Thymus (tissue), 11 donors: Measurements from ENCODE around the gene NABP2. TPM values are rescaled to one million over a fixed set of nuclear protein-coding genes. Genes with fewer than 3 reads are reported as not detected.

ENCODE experiments used
- DNase-seq, 9 donors: peaks; one replicate each; pipeline ENCODE4 v3.0.0-alpha.2; 2013; ENCODE audit warnings: low spot score in 9 of 9, low read depth in 6 of 9, missing footprints in 1 of 9
- H3K27ac ChIP-seq, 2 donors: one replicate each; pipeline ENCODE4 v1.5.1; 2013; ENCODE audit warnings: control low read depth in 1 of 2, low read depth in 1 of 2, low read length in 1 of 2, mild to moderate bottlenecking in 1 of 2, moderate library complexity in 1 of 2
- H3K27me3 ChIP-seq, 2 donors: one replicate each; pipeline ENCODE4 v1.5.1; 2013; ENCODE audit warnings: low read length in 1 of 2; ENCODE audit not compliant: control insufficient read depth in 2 of 2, insufficient read depth in 1 of 2
- H3K36me3 ChIP-seq, 2 donors: one replicate each; pipeline ENCODE4 v1.5.1; 2013; ENCODE audit warnings: low read length in 1 of 2, mild to moderate bottlenecking in 1 of 2, moderate library complexity in 1 of 2; ENCODE audit not compliant: control insufficient read depth in 2 of 2, insufficient read depth in 2 of 2
- H3K4me1 ChIP-seq, 2 donors: one replicate each; pipeline ENCODE4 v1.5.1; 2013; ENCODE audit warnings: low read length in 2 of 2; ENCODE audit not compliant: control insufficient read depth in 2 of 2, insufficient read depth in 2 of 2
- H3K4me3 ChIP-seq, 2 donors: one replicate each; pipeline ENCODE4 v1.5.1; 2013; ENCODE audit warnings: low read length in 2 of 2, control low read depth in 1 of 2, mild to moderate bottlenecking in 1 of 2
- H3K9me3 ChIP-seq, 2 donors: one replicate each; pipeline ENCODE4 v1.5.1; 2013; ENCODE audit warnings: low read length in 1 of 2, mild to moderate bottlenecking in 1 of 2; ENCODE audit not compliant: control insufficient read depth in 2 of 2, insufficient read depth in 1 of 2
- WGBS: extraction: QIAGEN DNeasy Blood & Tissue Kit; methylation state at CpG from one replicate; pipeline ENCODE4 v1.1.7; 2013; 5-methylcytosine and 5-hydroxymethylcytosine counted together
- polyA plus RNA-seq: library from polyadenylated mRNA; stranded (reverse); fragments of 200-250 nt; gene quantifications from one replicate; pipeline ENCODE4 v1.2.3, GENCODE V29; 2013
- total RNA-seq: library from RNA; stranded (reverse); fragments of 120-200 nt; gene quantifications from one replicate; pipeline ENCODE4 v1.2.4, GENCODE V29; 2013
- donor health status: healthy.

Gene NABP2
- total and polyA plus RNA-seq, 2 donors, result 16.0 to 21.6 TPM

- peak within 1 kb of the TSS; percentile 87 to 98 for H3K27ac ChIP-seq
- H3K4me1 ChIP-seq, result peaks cover 14 to 38% of the 10 kb centered on the region in 2 donors
- no peaks in the 10 kb centered on the region for H3K27me3 ChIP-seq
- DNase-seq, result peak; percentile 84 to 98 (median 90)
- under 1% methylated on average over 42 of the region's 42 CpGs for WGBS
- H3K4me3 ChIP-seq, result peak within 1 kb of the TSS; percentile 74 to 95
- peaks cover 0 to 6% of the 10 kb centered on the region in 2 donors for H3K9me3 ChIP-seq
- no peaks in the 10 kb centered on the region for H3K36me3 ChIP-seq
Measured at GRCh38 chr12:56221757-56222530, 2.2 kb upstream of the NABP2 start, which contains the start of gene RNF41. TSS of gene RNF41 (minus strand) at chr12:56221922. CDS start at chr12:56214047, 7,875 bp downstream.

GRCh38 chr12:56222531-56222895 lies 1.6 kb upstream of the NABP2 start:
- Histone ChIP-seq H3K27ac (peak overlapping the region; percentile 87 to 98), H3K36me3 (no peaks in the 10 kb centered on the region), H3K9me3 (peaks cover 0 to 6% of the 10 kb centered on the region in 2 donors), H3K27me3 (no peaks in the 10 kb centered on the region), H3K4me1 (peaks cover 14 to 38% of the 10 kb centered on the region in 2 donors), H3K4me3 (peak overlapping the region; percentile 74 to 95)
- DNase-seq, result no peak
- 14% methylated on average over 4 of the region's 4 CpGs for WGBS

GRCh38 chr12:56223571-56224101 lies 506 bp upstream of the NABP2 start:
- WGBS, result 28% methylated on average over 15 of the region's 15 CpGs
- peaks cover 14 to 38% of the 10 kb centered on the region in 2 donors for H3K4me1 ChIP-seq
- peak overlapping the region; percentile 51 to 60 for H3K4me3 ChIP-seq
- H3K36me3 ChIP-seq, result peaks cover 0 to 2% of the 10 kb centered on the region in 2 donors
- H3K27ac ChIP-seq, result peak overlapping the region; percentile 77 to 86
- DNase-seq, result peak in 1 of 9 donors; percentile 25
- no peaks in the 10 kb centered on the region for H3K27me3 ChIP-seq
- peaks cover 0 to 6% of the 10 kb centered on the region in 2 donors for H3K9me3 ChIP-seq

GRCh38 chr12:56224954-56225353 lies 812 bp downstream of the NABP2 start:
- peaks cover 14 to 38% of the 10 kb centered on the region in 2 donors for H3K4me1 ChIP-seq
- peaks cover 0 to 6% of the 10 kb centered on the region in 2 donors for H3K9me3 ChIP-seq
- H3K36me3 ChIP-seq, result peaks cover 0 to 7% of the 10 kb centered on the region in 2 donors
- WGBS, result 89% methylated on average over 11 of the region's 11 CpGs
- no peaks in the 10 kb centered on the region for H3K27me3 ChIP-seq
- no peak for DNase-seq
- peak overlapping the region in 1 of 2 donors; percentile 77 for H3K27ac ChIP-seq
- peak overlapping the region in 1 of 2 donors; percentile 60 for H3K4me3 ChIP-seq

GRCh38 chr12:56229082-56229481 lies 4.9 kb downstream of the NABP2 start:
- Histone ChIP-seq H3K27me3 (no peaks in the 10 kb centered on the region), H3K4me3 (no peak overlapping the region), H3K9me3 (no peaks in the 10 kb centered on the region), H3K36me3 (peaks cover 0 to 7% of the 10 kb centered on the region in 2 donors), H3K27ac (no peak overlapping the region), H3K4me1 (peaks cover 0 to 7% of the 10 kb centered on the region in 2 donors)
- 93% methylated on average over 7 of the region's 7 CpGs for WGBS
- no peak for DNase-seq

GRCh38 chr12:56229916-56230431 lies 5.8 kb downstream of the NABP2 start, which contains the start of gene SLC39A5:
TSS of gene SLC39A5 (plus strand) at chr12:56230051. CDS start at chr12:56231275, 1,224 bp downstream.
- Histone ChIP-seq H3K36me3 (peaks cover 0 to 7% of the 10 kb centered on the region in 2 donors), H3K27me3 (no peaks in the 10 kb centered on the region), H3K9me3 (no peaks in the 10 kb centered on the region), H3K4me3 (no peak within 1 kb of the TSS), H3K27ac (no peak within 1 kb of the TSS), H3K4me1 (no peaks in the 10 kb centered on the region)
- WGBS, result 73% methylated on average over 4 of the region's 4 CpGs
- no peak for DNase-seq

- DNase-seq, result no peak
- Histone ChIP-seq H3K27me3 (no peaks in the 10 kb centered on the region), H3K4me3 (no peak overlapping the region), H3K27ac (no peak overlapping the region), H3K4me1 (no peaks in the 10 kb centered on the region), H3K36me3 (peaks cover 0 to 10% of the 10 kb centered on the region in 2 donors), H3K9me3 (no peaks in the 10 kb centered on the region)
- WGBS, result 94% methylated on average over 8 of the region's 8 CpGs
Measured at GRCh38 chr12:56230432-56231183, 6.5 kb downstream of the NABP2 start.

- Histone ChIP-seq H3K27me3 (no peaks in the 10 kb centered on the region), H3K27ac (no peak overlapping the region), H3K4me3 (no peak overlapping the region), H3K36me3 (peaks cover 0 to 14% of the 10 kb centered on the region in 2 donors), H3K9me3 (no peaks in the 10 kb centered on the region), H3K4me1 (no peaks in the 10 kb centered on the region)
- 96% methylated on average over 11 of the region's 11 CpGs for WGBS
- DNase-seq, result no peak
Measured at GRCh38 chr12:56231184-56231582, 7.0 kb downstream of the NABP2 start.
